ENCODE data around the gene HOXC11. TPM values are rescaled to one million over a fixed set of nuclear protein-coding genes. Genes with fewer than 3 reads are reported as not detected.

HOXC11 gene
- total and polyA plus RNA-seq, 10 of the 15 experiments (the other 5 are each of a cell fraction or from before 2014, with no cell fraction given): not detected

GRCh38 chr12:54005853-54006558, 33.1 kb downstream of the HOXC11 start (continued):
- TF ChIP-seq ZNF592 (IDR thresholded peaks at IDR 0.05) (no peak), FOXM1 (IDR thresholded peaks at IDR 0.05; ENCODE audit: low read depth, low read length) (peak; percentile 22; the same call in 1 of the 2 replicates), NBN (IDR thresholded peaks at IDR 0.05) (no peak; the same call in 1 of the 2 replicates), ZSCAN29 (IDR thresholded peaks at IDR 0.05) (no peak), IKZF2 (IDR thresholded peaks at IDR 0.05) (peak; percentile 29 to 50; a peak in 2 of 4 replicates), CREM (IDR thresholded peaks at IDR 0.05; ENCODE audit: low read depth) (no peak), ZBED1 (IDR thresholded peaks at IDR 0.05; ENCODE audit: borderline replicate concordance) (no peak), MLLT1 (IDR thresholded peaks at IDR 0.05) (peak; percentile 47; the same call in 1 of the 2 replicates)

All from GM12878 (cell line).